ENCODE data around the gene PF4V1.

- TF ChIP-seq GATA2 (IDR thresholded peaks at IDR 0.05; ENCODE audit: low read depth, low read length) (no peak), GATA3 (IDR thresholded peaks at IDR 0.05; ENCODE audit: low read depth, low read length) (no peak)
Observed at GRCh38 chr4:73842696-73843095, 10.4 kb upstream of the PF4V1 start.
